IPS-18c (cell line): ENCODE results near the gene POLR3B.

ENCODE experiments used
- H3K4me3 ChIP-seq: 2 replicates; pipeline ENCODE4 v1.7.0; 2013; ENCODE audit warnings: low read depth, mild to moderate bottlenecking, low read length, moderate library complexity; ENCODE audit not compliant: insufficient read depth
- H3K9me3 ChIP-seq: one replicate; pipeline ENCODE4 v1.6.1; 2013; ENCODE audit warnings: mild to moderate bottlenecking, low read length, moderate library complexity; ENCODE audit not compliant: control insufficient read depth, insufficient read depth

Gene POLR3B

DNA sequence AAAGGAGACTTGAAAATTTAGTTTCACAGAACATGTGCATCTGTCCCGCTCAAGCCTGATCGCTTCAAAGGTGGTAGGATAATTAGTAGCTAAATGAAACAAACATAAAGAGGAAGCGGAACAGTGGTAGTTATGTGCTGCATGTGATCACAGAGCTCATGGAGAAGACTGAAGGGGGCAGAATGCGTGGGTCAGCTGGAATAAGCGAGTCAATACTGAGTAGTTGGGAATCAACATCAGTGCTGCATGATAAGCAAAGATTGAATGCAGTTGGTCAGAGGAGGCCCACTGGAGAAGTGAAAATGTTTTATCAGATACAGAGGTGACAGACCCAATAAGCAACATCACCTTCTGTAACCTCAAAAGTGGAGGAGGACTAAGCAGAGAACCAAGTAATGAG, 130.1 kb downstream of the POLR3B start:
- H3K4me3 ChIP-seq = no peak overlapping the region
- H3K9me3 ChIP-seq = no peaks in the 10 kb centered on the region

DNA sequence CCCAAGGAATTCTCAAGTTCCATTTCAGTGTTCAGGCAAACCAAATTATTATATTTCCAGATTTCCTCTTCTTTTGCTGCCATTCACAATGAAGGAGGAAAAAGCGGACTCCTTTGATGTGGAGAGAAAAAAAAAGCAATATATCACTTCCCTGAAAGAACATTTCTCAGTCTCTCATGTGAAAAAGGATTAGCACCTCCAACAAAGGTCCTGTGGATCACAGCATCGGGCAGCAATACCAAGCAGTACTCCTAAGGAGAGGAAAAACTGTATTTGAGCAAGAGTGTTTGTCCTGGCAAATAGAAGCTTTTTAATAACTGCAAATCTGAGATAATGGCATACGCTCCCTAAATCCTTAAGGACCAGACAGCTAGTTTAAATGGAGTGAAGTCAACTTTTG, 131.3 kb downstream of the POLR3B start:
- H3K4me3 ChIP-seq = no peak overlapping the region
- H3K9me3 ChIP-seq = no peaks in the 10 kb centered on the region

DNA sequence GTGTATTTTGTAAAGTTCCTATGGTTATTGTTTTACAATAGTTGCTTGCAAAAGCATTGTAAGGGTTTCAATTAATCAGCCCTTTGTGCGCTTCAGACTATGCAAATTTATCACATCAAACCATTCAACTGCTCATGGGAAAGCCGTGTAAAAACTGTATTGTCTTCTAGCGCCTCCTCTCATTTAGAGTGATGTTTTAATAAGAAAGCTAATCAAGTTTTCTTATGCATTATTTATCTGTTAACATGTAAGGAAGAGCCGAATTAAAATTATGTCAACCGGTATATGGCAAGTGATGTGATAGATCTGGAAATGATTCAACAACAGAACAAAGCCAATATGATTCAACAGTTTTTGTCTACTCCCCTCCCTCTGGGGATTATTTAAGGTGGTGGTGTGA, 132.7 kb downstream of the POLR3B start:
- Histone ChIP-seq H3K4me3 (no peak overlapping the region), H3K9me3 (no peaks in the 10 kb centered on the region)

DNA sequence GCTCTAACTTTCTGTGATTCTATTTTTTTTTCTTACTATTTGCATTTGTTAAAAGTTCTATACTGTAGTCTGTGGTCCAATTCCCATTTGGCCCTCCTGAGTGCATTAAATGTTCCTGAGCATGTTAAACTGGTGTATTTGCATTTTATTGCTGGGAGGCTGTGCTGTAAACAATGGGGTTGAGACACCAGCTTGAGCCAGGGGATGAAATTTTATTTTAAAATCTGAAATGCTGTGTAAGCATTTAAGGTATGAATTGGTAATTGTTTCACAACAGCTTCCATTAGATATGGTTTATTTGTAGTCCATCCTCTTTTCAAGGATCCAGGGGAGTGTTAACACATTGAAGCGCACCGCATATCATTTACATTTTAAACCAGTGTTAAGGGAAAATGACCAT, 135.3 kb downstream of the POLR3B start:
- H3K4me3 ChIP-seq = no peak overlapping the region
- no peaks in the 10 kb centered on the region for H3K9me3 ChIP-seq

DNA sequence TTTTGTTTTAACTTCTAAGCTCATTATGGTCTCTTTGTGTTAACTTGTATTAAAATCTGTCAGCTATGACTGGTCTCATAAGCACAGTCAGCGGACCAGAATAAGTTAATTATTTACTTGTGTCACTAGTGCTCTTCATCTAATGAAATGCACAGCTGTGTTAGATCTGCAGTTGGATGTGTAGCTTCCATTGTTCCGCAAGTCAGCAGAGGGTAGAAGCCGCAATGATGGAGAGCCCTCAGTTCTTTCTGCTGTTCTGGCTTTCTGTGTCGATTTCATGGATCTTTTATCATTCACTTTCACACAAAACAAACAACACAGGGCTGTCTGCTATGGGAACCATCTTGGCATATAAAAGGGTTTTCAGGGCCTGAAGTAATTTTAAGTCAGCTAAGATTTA, 136.0 kb downstream of the POLR3B start:
- Histone ChIP-seq H3K9me3 (no peaks in the 10 kb centered on the region), H3K4me3 (no peak overlapping the region)

DNA sequence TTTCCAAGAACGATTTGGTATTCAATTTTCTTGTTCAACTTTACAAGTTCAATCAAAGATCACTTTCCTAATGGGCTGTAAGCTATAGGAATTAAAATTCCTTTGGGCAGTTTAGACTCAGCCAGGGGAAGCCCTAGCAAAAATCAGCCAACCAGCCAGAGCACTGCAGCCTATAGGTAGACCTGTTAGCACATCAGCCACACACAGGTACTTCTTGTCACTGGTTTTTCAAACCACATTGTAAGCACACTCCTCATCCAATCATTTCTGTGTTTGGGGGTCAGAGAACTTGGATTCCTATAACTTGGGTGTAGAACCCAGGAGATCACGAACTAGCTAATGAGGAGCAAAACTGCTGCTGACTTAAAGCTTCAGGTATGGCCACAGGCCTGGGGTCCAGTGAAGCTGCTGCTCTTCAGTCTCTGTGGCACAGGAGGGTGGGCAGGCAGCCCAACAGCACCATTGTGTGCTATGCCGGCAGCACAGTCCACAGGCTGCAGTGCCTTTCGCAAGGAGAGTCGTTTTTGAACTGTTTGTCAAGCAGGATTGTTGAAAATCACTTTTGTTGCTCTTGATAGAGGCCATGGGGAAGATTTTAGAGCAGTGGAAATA, 137.9 kb downstream of the POLR3B start:
- H3K9me3 ChIP-seq = no peaks in the 10 kb centered on the region
- no peak overlapping the region for H3K4me3 ChIP-seq

DNA sequence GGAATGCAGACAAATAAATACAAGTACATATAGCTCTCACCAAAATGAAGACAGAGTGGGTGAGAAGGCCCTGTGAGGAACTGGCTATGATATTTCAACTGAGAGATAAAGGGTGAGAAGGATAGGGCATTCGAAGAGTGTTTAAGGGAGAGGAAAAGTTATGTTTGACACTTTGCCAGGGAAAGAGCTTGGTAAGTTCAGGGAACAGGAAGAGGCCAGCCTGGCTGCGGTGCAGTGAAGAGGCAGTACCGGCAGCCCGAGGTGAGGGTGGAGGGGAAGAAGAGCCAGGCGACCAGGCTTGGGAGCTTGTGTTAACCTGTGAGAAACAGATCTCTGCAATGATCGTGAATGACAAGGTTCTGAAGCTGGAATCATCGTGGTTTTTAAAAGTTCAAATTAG, 140.5 kb downstream of the POLR3B start:
- H3K4me3 ChIP-seq = no peak overlapping the region

DNA sequence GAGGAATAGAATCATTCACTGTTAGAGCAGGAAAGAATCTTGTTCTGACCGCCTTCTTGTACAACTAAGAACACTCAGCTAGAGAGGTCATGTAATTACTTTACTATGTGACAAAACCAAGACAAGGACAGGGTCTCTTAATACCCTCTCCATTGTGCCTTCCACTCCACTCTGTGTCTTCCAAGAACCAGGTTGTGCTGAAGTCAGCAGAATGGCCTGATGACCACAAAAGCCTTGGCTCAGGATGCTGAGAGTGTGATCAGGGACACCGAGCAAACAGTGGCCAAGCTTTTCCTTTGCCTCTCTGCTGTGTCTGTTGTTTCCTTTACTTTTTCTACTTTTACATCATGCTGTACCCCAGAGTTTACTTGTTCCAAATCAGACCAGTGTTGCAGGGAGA, 142.1 kb downstream of the POLR3B start:
- Histone ChIP-seq H3K4me3 (no peak overlapping the region), H3K9me3 (no peaks in the 10 kb centered on the region)

More for the DNA sequence above, 140.5 kb downstream of the POLR3B start:
- H3K9me3 ChIP-seq = no peaks in the 10 kb centered on the region

DNA sequence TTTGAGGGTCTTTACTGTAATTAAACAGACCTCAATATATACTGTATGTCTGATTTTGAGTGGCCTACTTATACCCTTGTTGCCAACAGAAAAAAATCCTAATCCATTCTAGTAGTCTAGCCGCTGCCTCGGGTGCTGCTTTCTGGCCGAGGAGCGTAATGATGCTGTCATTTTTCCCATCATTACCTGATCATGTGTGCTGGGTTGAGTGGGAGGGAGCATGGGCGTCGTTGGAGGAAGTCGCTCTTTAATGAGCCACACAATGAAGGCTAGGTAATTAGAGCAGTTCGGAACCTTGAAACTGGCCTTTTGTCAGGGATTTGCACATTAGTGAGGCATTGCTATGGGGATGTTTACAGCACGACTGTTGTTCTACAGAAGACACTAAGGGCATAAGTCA, 149.1 kb downstream of the POLR3B start:
- no peak overlapping the region for H3K4me3 ChIP-seq
- H3K9me3 ChIP-seq = no peaks in the 10 kb centered on the region

DNA sequence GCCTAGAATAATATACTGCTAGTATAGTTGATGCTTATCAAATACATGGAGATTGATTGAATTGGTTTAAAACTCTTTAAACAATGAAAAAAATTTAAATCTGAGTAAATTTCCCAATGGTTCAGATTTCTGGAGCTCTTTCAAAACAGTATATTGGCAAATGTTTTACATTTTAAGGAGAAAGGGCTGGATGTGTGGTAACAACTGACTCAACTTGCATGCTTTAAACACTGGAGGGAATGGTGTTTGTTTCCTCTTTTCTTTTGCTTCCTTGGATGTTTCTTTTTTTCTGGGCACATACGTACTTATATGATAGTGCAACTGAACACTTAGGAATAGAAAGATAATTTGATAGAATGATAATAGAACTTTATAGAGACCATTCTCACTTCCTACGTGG, 151.4 kb downstream of the POLR3B start:
- H3K4me3 ChIP-seq = no peak overlapping the region
- H3K9me3 ChIP-seq = no peaks in the 10 kb centered on the region

DNA sequence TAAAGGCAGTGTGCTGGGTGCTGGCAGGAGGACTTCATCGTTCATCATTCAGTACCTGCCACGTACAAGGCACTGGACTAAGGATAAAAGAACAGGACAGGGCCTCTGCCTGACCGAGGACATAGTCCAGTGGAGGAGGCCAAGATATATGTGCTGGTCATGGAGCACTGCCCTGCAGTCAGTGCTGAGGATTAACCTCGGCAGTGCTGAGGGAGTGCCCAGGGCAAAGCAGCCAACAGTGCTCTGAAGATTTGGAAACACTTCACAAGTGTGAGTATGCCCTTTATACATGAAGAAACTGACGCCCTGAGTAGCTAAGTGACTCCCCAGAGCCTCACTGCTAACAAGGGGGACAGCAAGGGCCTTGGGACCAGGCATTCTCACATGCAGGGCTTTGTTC, 153.8 kb downstream of the POLR3B start:
- H3K4me3 ChIP-seq = no peak overlapping the region
- no peaks in the 10 kb centered on the region for H3K9me3 ChIP-seq

DNA sequence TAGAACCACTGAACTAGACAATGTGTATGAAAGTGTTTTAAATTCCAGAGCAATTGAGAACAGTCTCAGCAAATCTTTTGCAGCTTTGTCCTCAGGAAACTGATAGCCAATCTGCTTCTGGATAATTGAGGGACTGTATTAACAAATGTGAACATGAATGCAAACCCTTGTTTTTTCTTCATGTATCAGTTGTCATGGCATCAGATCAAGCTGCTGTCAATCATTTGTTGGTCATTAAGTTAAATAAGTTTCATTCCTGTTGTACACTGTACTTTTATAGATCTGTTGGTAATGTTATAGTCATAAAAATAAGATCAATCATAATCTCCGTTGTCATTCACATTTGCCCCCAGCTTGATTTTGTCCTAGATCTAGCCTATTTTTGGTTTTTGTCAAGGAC, 159.8 kb downstream of the POLR3B start:
- H3K9me3 ChIP-seq = no peaks in the 10 kb centered on the region
- H3K4me3 ChIP-seq = no peak overlapping the region

DNA sequence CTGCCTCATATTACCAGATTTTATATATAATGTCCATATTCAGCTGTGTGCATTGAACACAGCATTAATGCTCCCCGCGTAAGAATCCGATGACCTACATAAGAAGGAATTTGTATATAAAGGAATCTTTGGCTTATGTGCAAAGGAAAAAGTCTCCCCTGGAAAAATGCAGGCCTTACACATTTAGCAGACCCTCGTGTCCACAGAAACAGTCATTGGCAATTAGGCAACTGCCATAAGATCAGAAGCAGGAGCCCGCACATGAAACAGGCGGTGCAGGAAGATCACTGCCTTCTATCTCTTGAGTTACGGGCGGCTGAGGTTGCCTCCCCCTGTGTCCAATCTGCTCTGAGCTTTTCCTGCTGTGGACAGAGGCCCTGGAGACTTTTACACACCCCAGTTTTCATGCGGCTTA, 162.1 kb downstream of the POLR3B start:
- H3K4me3 ChIP-seq = no peak overlapping the region
- no peaks in the 10 kb centered on the region for H3K9me3 ChIP-seq

DNA sequence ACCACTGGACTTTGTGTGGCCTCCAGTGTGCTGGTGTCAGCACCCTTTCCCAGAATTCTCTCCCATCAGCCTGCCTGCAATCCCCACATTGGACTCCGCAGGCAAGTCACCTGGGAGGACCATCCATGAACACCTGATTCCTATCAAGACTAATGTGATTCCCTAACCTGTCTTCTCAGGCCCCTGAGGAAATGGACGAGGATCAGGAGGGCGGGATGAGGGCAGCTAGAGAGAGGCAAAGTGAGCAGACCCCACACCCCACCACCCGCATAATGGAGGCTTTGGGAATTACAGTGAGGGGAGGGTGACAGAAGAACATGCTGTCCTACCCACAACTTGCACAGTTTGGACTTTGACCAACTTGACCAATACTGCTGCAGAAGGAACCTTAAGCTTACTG, 164.4 kb downstream of the POLR3B start:
- H3K9me3 ChIP-seq = no peaks in the 10 kb centered on the region
- H3K4me3 ChIP-seq = no peak overlapping the region

DNA sequence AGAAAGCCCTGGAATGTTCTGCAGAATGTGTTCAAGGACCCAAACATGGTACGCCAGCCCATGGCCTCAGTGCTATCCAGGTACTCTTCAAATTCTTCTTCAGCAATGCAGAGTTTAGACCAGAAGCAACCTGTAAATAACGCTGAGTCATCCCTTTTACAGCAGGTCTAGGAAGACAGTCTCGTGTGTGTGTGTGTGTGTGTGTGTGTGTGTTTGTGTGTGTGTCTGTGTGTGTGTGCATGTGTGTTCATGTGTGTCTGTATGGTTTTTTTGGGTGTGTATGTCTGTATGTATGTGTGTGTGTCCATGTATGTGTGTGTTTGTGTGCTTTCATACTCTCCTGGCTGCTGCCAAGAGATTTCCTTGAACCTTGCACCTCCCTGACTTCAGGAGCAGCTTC, 165.2 kb downstream of the POLR3B start:
- Histone ChIP-seq H3K9me3 (no peaks in the 10 kb centered on the region), H3K4me3 (no peak overlapping the region)

DNA sequence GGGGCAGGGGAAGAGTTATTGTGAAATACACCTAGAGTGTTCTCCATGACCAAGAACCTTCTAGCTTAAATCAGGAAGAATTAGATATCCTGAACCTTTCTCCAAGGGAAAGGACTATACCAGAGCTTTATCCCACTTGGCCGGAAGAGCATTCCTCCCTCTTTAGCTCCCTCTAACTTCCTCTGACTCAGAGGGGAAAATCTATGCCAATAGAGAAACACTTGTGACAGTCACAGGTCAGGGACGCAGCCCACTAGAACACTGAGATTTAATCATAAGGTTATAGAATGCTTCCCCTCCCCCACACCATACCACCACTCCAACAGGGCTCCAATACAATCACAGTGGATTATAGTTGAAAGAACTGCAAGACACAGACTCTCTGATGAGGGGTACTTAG, 169.8 kb downstream of the POLR3B start:
- no peak overlapping the region for H3K4me3 ChIP-seq
- H3K9me3 ChIP-seq = no peaks in the 10 kb centered on the region

DNA sequence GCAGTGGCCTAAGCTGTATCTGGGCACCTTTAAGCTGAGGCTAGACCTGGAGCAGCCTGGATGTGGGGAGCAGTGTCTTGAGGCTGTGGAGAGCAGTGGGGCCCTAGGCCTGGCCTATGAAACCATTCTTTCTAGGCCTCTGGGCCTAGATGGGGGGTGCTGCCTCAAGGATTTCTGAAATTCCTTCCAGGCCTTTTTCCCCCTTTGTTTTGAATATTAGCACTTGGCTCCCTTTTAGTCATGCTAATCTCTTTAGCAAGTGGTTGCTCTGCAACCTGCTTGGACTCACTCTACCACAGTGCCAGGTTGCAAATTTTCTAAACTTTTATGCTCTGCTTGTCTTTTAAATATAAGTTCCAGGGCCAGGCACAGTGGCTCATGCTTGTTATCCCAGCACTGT, 183.7 kb downstream of the POLR3B start:
- Histone ChIP-seq H3K9me3 (peaks cover 6% of the 10 kb centered on the region), H3K4me3 (no peak overlapping the region)

DNA sequence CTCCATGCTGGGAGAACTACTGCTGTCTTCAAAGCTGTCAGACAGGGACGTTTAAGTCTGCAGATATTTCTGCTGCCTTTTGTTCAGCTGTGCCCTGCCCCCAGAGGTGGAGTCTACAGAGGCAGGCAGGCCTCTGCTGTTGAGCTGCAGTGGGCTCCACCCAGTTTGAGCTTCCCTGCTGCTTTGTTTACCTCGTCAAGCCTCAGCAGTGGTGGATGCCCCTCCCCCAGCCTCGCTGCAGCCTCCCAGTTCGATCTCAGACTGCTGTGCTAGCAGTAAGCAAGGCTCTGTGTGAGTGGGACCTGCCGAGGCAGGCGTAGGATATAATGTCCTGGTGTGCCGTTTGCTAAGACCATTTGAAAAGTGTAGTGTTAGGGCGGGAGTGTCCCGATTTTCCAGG, 193.9 kb downstream of the POLR3B start:
- H3K4me3 ChIP-seq = no peak overlapping the region
- peaks cover 3% of the 10 kb centered on the region for H3K9me3 ChIP-seq

DNA sequence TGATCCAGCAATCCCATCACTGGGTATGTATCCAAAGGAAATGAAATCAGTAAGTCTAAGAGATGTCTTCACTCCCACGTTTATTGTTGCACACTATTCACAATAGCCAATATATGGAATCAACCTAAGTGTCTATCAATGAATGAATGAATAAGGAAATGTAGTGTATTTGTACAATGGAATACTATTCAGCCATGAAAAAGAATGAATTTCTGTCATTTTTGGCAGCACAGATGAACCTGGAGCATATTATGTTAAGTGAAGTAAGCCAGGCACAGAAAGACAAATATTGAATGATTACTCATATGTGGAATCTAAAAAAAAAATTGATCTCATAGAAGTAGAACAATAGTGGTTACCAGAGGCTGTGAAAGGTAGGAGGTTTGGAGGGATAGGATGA, 194.7 kb downstream of the POLR3B start:
- Histone ChIP-seq H3K9me3 (peaks cover 3% of the 10 kb centered on the region), H3K4me3 (no peak overlapping the region)
